K562 (cell line): ENCODE data around the gene BCAS3. TPM values are rescaled to one million over a fixed set of nuclear protein-coding genes. Genes with fewer than 3 reads are reported as not detected.

Experiments used
- ATAC-seq: fragments of 200-7000 bp; cut with Tn5 transposase; 3 replicates; pipeline ENCODE4 v1.9.1; 2020; ENCODE audit warnings: moderate library complexity
- BruUV-seq: library from RNA; stranded (reverse); fragments of 400-500 nt; replicated peaks from 2 replicates; lab custom pipeline; 2021; lab: Mats Ljungman, UMichigan
- CTCF ChIA-PET: fragments of 300-600 bp; formaldehyde crosslinking; extraction: SDS; loops from one replicate; lab custom pipeline; 2021; ENCODE audit warnings: low intra/inter-chr PET ratio; lab: Yijun Ruan, JAX
- POLR2A ChIA-PET: fragments of 300-600, 350-650 bp; sonication (Branson Sonifier 250); formaldehyde crosslinking; extraction: SDS; loops from one replicate; lab custom pipeline; 2021; ENCODE audit warnings: antibody characterized with exemption, inconsistent platforms; lab: Yijun Ruan, JAX
- DNase-seq, 4 experiments: peaks; one replicate each; pipeline versions ENCODE4 v3.0.0 to v3.0.0-alpha.2; 2011 to 2018; ENCODE audit warnings: low spot score in 3 of 4, mixed read lengths in 3 of 4; ENCODE audit errors: extremely low read depth in 1 of 4
- FAIRE-seq: peaks from 2 replicates; lab custom pipeline; 2011; peaks lifted over from hg19 to GRCh38; lab: Jason Lieb, UNC
- H2AFZ ChIP-seq: 2 replicates; pipeline ENCODE4 v1.6.0; 2011; ENCODE audit warnings: low read depth, low read length, control low read depth, inconsistent platforms
- H3K27ac ChIP-seq: fragments of 200-600 bp; 3 replicates; pipeline ENCODE4 v1.8.0; 2011; ENCODE audit warnings: low read depth, mild to moderate bottlenecking, control low read depth, inconsistent platforms, low read length, moderate library complexity, mixed read lengths; ENCODE audit errors: extremely low read depth
- H3K27me3 ChIP-seq, 2 experiments: fragments of 300-600 bp in 1 of 2; 2 replicates in 1 of 2; 3 replicates in 1 of 2; pipeline versions ENCODE4 v1.6.0 to v1.8.0; 2011; ENCODE audit warnings: inconsistent platforms in 2 of 2, low read length in 2 of 2, mild to moderate bottlenecking in 1 of 2, mixed read lengths in 1 of 2, moderate library complexity in 1 of 2; ENCODE audit not compliant: control insufficient read depth in 2 of 2, insufficient read depth in 2 of 2
- H3K36me3 ChIP-seq: fragments of 300-600 bp; 3 replicates; pipeline ENCODE4 v1.8.0; 2011; ENCODE audit warnings: mild to moderate bottlenecking, low read length, inconsistent platforms; ENCODE audit not compliant: control insufficient read depth, insufficient read depth
- H3K4me1 ChIP-seq, 2 experiments: fragments of 200-600 bp in 1 of 2; replicated peaks in 1 of 2; 2 replicates in 1 of 2; 3 replicates in 1 of 2; pipeline versions ENCODE4 v1.5.1 to v1.8.0; 2011; ENCODE audit warnings: inconsistent platforms in 2 of 2, low read length in 2 of 2, mild to moderate bottlenecking in 1 of 2, mixed read lengths in 1 of 2, moderate library complexity in 1 of 2; ENCODE audit not compliant: control insufficient read depth in 2 of 2, insufficient read depth in 2 of 2
- H3K4me2 ChIP-seq: 2 replicates; pipeline ENCODE4 v1.6.1; 2011; ENCODE audit warnings: low read length, control low read depth, inconsistent platforms, mixed read lengths; ENCODE audit not compliant: insufficient read depth
- H3K4me3 ChIP-seq: fragments of 200-600 bp; sonication (generic), shearing (Covaris generic); 2 replicates; pipeline ENCODE4 v1.5.1; 2016; ENCODE audit warnings: control low read depth, inconsistent platforms
- H3K79me2 ChIP-seq: fragments of 200-600 bp; 3 replicates; pipeline ENCODE4 v1.8.0; 2011; ENCODE audit warnings: low read length, inconsistent platforms; ENCODE audit not compliant: control insufficient read depth, insufficient read depth
- H3K9ac ChIP-seq, 2 experiments: 2 replicates each; pipeline versions ENCODE4 v1.6.0 to v1.6.1; 2011; ENCODE audit warnings: low read depth in 2 of 2, low read length in 2 of 2, control low read depth in 1 of 2, inconsistent platforms in 1 of 2, mild to moderate bottlenecking in 1 of 2, mixed read lengths in 1 of 2; ENCODE audit not compliant: insufficient read depth in 1 of 2
- H3K9me1 ChIP-seq: one replicate; pipeline ENCODE4 v1.6.0; 2011; ENCODE audit warnings: inconsistent platforms, mild to moderate bottlenecking, low read length, moderate library complexity; ENCODE audit not compliant: control insufficient read depth, insufficient read depth
- H3K9me3 ChIP-seq: replicated peaks from 2 replicates; pipeline ENCODE4 v1.5.1; 2011; ENCODE audit warnings: low read depth, low read length, inconsistent platforms; ENCODE audit not compliant: control insufficient read depth, insufficient read depth
- H4K20me1 ChIP-seq: replicated peaks from 2 replicates; pipeline ENCODE4 v1.6.1; 2011; ENCODE audit warnings: low read length, inconsistent platforms, mixed read lengths; ENCODE audit not compliant: control insufficient read depth, insufficient read depth
- CBFA2T3 ChIP-seq: fragments of 450-650 bp; IDR thresholded peaks from 2 replicates; pipeline ENCODE4 v1.6.1; 2017
- ELF2 ChIP-seq: fragments of 250-450 bp; sonication (Bioruptor Pico); IDR thresholded peaks from 2 replicates; pipeline ENCODE4 v1.5.0; 2021; ENCODE audit warnings: mild to moderate bottlenecking
- GABPA ChIP-seq: fragments of 200-800 bp; sonication (Bioruptor generic); conservative IDR thresholded peaks from 2 replicates; pipeline ENCODE4 v1.6.1; 2016; ENCODE audit warnings: low read depth, missing genetic modification characterization, missing compliant biosample characterization
- HDAC8 ChIP-seq: fragments of 450-650 bp; IDR thresholded peaks from 2 replicates; pipeline ENCODE4 v1.6.1; 2016; ENCODE audit warnings: mild to moderate bottlenecking, missing genetic modification characterization, moderate library complexity, missing compliant biosample characterization
- KLF16 ChIP-seq: IDR thresholded peaks from 2 replicates; pipeline ENCODE4 v1.6.1; 2016; ENCODE audit warnings: antibody characterized with exemption
- KLF6 ChIP-seq: fragments of 250-450 bp; sonication (Bioruptor Pico); IDR thresholded peaks from 2 replicates; pipeline ENCODE4 v1.4.0; 2020; ENCODE audit warnings: mild to moderate bottlenecking, moderate library complexity, borderline replicate concordance
- NFE2 ChIP-seq: IDR thresholded peaks from 2 replicates; pipeline ENCODE4 v1.6.1; 2014; ENCODE audit warnings: antibody characterized with exemption, low read depth
- PRPF4 ChIP-seq: fragments of 200-400 bp; formaldehyde crosslinking; IDR thresholded peaks from one replicate; pipeline ENCODE4 v1.6.1; 2017; ENCODE audit warnings: low read length, low read depth, mild to moderate bottlenecking; ENCODE audit not compliant: insufficient read depth, poor library complexity, severe bottlenecking
- RCOR1 ChIP-seq, 2 experiments: IDR thresholded peaks; 2 replicates each; pipeline ENCODE4 v1.6.1; 2012; ENCODE audit warnings: low read depth in 2 of 2, low read length in 2 of 2, borderline replicate concordance in 1 of 2, improper control_type of control experiment in 1 of 2
- TCF3 ChIP-seq: sonication (generic); formaldehyde crosslinking; IDR thresholded peaks from 2 replicates; pipeline ENCODE4 v1.4.0; 2020; ENCODE audit warnings: mild to moderate bottlenecking, missing genetic modification reagents
- ZNF165 ChIP-seq: fragments of 250-450 bp; sonication (Bioruptor Pico); IDR thresholded peaks from 2 replicates; pipeline ENCODE4 v1.4.0; 2020; ENCODE audit warnings: borderline replicate concordance
- ZNF23 ChIP-seq: fragments of 250-450 bp; sonication (Bioruptor Pico); IDR thresholded peaks from 2 replicates; pipeline ENCODE4 v1.4.0; 2020; ENCODE audit warnings: mild to moderate bottlenecking
- ZNF583 ChIP-seq: fragments of 250-450 bp; sonication (Bioruptor Pico); IDR thresholded peaks from 2 replicates; pipeline ENCODE4 v1.4.0; 2020
- WGBS: fragments of 100-300 bp; shearing (Covaris generic); methylation state at CpG from one replicate; pipeline ENCODE4 v1.1.6; 2016; ENCODE audit warnings: low coverage, mixed read lengths; ENCODE audit not compliant: insufficient coverage; ENCODE audit errors: missing lambda C conversion rate; 5-methylcytosine and 5-hydroxymethylcytosine counted together
- in situ Hi-C: fragments of 300-500 bp; cut with MboI; formaldehyde crosslinking; loops from 4 replicates; pipeline ENCODE4 v1.15.0; 2018; ENCODE audit warnings: inconsistent platforms, mixed read lengths
- intact Hi-C: fragments of 100-400 bp; cut with micrococcal nuclease; formaldehyde crosslinking; loops from 2 replicates; pipeline ENCODE4 v1.14.2; 2022
- polyA plus RNA-seq, 8 experiments: library from polyadenylated mRNA; depleted of rRNA in 4 of 8; stranded (reverse) in 5 of 8; unstranded in 3 of 8; fragments of >200 nt; fragmentation: Nextera tagmentation in 2 of 8; fragmentation: Illumina TruSeq in 1 of 8; extraction: Ambion mirVana in 2 of 8; extraction: Trizol in 1 of 8; gene quantifications; 2 replicates each; pipeline versions ENCODE4 v1.2.1 to v1.2.3, GENCODE V29; 2011 to 2014; ENCODE audit warnings: inconsistent platforms in 1 of 8, missing spikeins in 1 of 8
- total RNA-seq, 7 experiments: library from RNA; depleted of rRNA in 6 of 7; stranded (reverse); fragments of >200 nt in 6 of 7; fragmentation: Illumina TruSeq in 2 of 7; extraction: Trizol in 2 of 7; gene quantifications; 2 replicates each; pipeline versions ENCODE4 v1.2.1 to v1.2.3, GENCODE V29; 2011 to 2021; ENCODE audit warnings: low replicate concordance in 1 of 7
- TF ChIP-seq, protein P1 (sequence below): fragments of 250-450 bp; sonication (Bioruptor Pico); IDR thresholded peaks from 2 replicates; pipeline ENCODE4 v1.8.0; 2021; ENCODE audit warnings: moderate library complexity, mild to moderate bottlenecking, inconsistent platforms

Gene BCAS3
- total and polyA plus RNA-seq, 9 of the 15 experiments (the other 6 are each of a cell fraction or from before 2014, with no cell fraction given) = 1.9 to 5.5 (median 3.5) TPM

DNA sequence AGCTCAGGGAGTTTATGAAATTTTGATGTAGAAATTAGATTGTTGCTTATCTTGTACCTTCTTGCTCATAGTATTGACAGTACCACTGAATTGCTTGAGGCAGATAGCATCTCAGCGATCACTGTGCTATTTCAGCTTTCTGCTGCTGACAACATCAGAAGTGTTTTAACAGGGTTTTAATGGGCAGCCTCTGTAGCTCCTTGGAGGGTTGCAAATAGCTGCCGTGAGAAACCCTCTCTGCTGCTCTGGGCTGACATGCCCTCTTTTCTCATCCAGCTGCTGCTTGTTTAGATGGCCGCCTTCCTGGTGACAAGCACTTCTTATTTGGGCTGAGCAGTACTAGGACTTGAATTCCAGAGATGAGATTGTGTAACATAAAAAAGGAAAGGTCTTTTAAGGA is 541.8 kb downstream of the BCAS3 start:
- no peaks in the 10 kb centered on the region for H3K9me1 ChIP-seq
- H3K9me3 ChIP-seq = no peaks in the 10 kb centered on the region
- WGBS = 0% methylated on average over 3 of the region's 3 CpGs
- no peak overlapping the region for H3K9ac ChIP-seq
- no peak overlapping the region for H3K4me3 ChIP-seq
- DNase-seq (no peak), ATAC-seq (no peak), FAIRE-seq (no peak)
- in situ Hi-C loops = no loop called here
- H3K27ac ChIP-seq = no peak overlapping the region
- no peaks in the 10 kb centered on the region for H4K20me1 ChIP-seq
- H3K79me2 ChIP-seq = no peaks in the 10 kb centered on the region
- no peak overlapping the region for H2AFZ ChIP-seq
- no peaks in the 10 kb centered on the region for H3K4me1 ChIP-seq
- POLR2A ChIA-PET = interaction anchor here (1.2 kb wide), 1 partner anchor 14 kb away, joined by 4 read pairs; no protein-coding TSS in a partner anchor
- no TSS peak for BruUV-seq
- CTCF ChIA-PET = no interaction called here
- H3K36me3 ChIP-seq = no peaks in the 10 kb centered on the region
- TF ChIP-seq ZNF165 (no peak), ZNF23 (CRISPR knock-in tag) (no peak), NFE2 (no peak), KLF6 (CRISPR knock-in tag) (no peak), PRPF4 (no peak)
- TF ChIP-seq, all 486 proteins: peak for 0
- intact Hi-C loops = no loop called here
- H3K4me2 ChIP-seq = no peak overlapping the region
- H3K27me3 ChIP-seq = peaks cover 2 to 11% of the 10 kb centered on the region in 2 experiments; a peak in 1 of 5 replicates

DNA sequence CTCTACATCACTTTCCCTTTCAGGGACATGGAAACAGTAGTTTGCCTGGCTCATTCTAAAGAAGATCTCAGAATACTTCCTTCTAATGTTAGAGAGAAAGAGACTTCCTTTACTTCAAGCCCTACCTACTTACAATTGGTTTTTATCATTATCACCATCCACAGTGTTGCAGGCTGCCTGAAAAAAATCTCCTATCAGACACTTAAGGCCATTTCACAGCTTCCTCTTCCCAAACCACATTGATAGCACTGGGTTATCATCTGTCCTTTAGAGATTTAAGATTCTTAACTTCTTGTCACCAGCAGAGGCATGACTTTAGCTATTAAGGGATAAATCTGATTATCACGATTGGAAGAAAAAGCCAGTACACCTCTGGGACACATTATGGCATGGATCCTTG is 543.5 kb downstream of the BCAS3 start:
- in situ Hi-C loops (no loop called here), intact Hi-C loops (no loop called here)
- ATAC-seq (no peak), FAIRE-seq (no peak), DNase-seq (no peak)
- no peak overlapping the region for H3K27ac ChIP-seq
- H3K36me3 ChIP-seq = no peaks in the 10 kb centered on the region
- H3K79me2 ChIP-seq = no peaks in the 10 kb centered on the region
- H4K20me1 ChIP-seq = no peaks in the 10 kb centered on the region
- no peak overlapping the region for H3K4me2 ChIP-seq
- no TSS peak for BruUV-seq
- no peak overlapping the region for H3K9ac ChIP-seq
- ChIA-PET CTCF (no interaction called here), POLR2A (interaction anchor here (0.6 to 1.6 kb wide), 3 partner anchors 9 to 60 kb away, joined by 3 to 4 read pairs (median 3); no protein-coding TSS in a partner anchor)
- no peak overlapping the region for H2AFZ ChIP-seq
- H3K27me3 ChIP-seq = peaks cover 2 to 11% of the 10 kb centered on the region in 2 experiments; a peak in 1 of 5 replicates
- H3K4me1 ChIP-seq = no peaks in the 10 kb centered on the region
- H3K4me3 ChIP-seq = no peak overlapping the region
- WGBS = 0% methylated on average over 1 of the region's 1 CpG
- H3K9me1 ChIP-seq = no peaks in the 10 kb centered on the region
- no peaks in the 10 kb centered on the region for H3K9me3 ChIP-seq
- TF ChIP-seq RCOR1 (IDR thresholded peaks at IDR 0.05; ENCODE audit: borderline replicate concordance in 1 of 2, low read depth in 2 of 2, low read length in 2 of 2) = 0 out of 4 replicates have a peak, but pooled peaks of 1 of the 2 experiments have one; percentile 24
- 0 out of 2 replicates have a peak, but pooled peaks have one; percentile 17 for TF ChIP-seq GABPA (tag)
- TF ChIP-seq CBFA2T3 = 0 out of 2 replicates have a peak, but pooled peaks have one; percentile 14
- TF ChIP-seq KLF16 = peak; percentile 7; the same call in 1 of the 2 replicates
- no peak for TF ChIP-seq HDAC8 (tag)
- TF ChIP-seq, protein P1, sequence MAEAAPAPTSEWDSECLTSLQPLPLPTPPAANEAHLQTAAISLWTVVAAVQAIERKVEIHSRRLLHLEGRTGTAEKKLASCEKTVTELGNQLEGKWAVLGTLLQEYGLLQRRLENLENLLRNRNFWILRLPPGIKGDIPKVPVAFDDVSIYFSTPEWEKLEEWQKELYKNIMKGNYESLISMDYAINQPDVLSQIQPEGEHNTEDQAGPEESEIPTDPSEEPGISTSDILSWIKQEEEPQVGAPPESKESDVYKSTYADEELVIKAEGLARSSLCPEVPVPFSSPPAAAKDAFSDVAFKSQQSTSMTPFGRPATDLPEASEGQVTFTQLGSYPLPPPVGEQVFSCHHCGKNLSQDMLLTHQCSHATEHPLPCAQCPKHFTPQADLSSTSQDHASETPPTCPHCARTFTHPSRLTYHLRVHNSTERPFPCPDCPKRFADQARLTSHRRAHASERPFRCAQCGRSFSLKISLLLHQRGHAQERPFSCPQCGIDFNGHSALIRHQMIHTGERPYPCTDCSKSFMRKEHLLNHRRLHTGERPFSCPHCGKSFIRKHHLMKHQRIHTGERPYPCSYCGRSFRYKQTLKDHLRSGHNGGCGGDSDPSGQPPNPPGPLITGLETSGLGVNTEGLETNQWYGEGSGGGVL (CRISPR knock-in tag) = no peak
- no peak for TF ChIP-seq ZNF583 (CRISPR knock-in tag)
- peak; percentile 17; the same call in 1 of the 2 replicates for TF ChIP-seq TCF3 (CRISPR knock-in tag)
- TF ChIP-seq ELF2 = 0 out of 2 replicates have a peak, but pooled peaks have one; percentile 18
